Fibroblast of skin of scalp (primary cell): ENCODE results near the gene STIM2.

ENCODE experiments used
- DNase-seq: peaks from one replicate; pipeline ENCODE4 v3.0.0-alpha.2; 2013

The STIM2 gene

GRCh38 chr4:26837993-26838842 is 22.4 kb upstream of the STIM2 start:
- no peak for DNase-seq

GRCh38 chr4:26839016-26839415 is 21.6 kb upstream of the STIM2 start:
- DNase-seq, result no peak

- DNase-seq, result peak; percentile 55
Observed at GRCh38 chr4:26839534-26839951, 21.1 kb upstream of the STIM2 start.

- DNase-seq, result no peak
Observed at GRCh38 chr4:26840786-26841185, 19.9 kb upstream of the STIM2 start.

GRCh38 chr4:26842911-26843310 is 17.7 kb upstream of the STIM2 start:
- DNase-seq, result no peak

- DNase-seq, result no peak
Observed at GRCh38 chr4:26850528-26850927, 10.1 kb upstream of the STIM2 start.

- DNase-seq, result no peak
Observed at GRCh38 chr4:26851129-26851528, 9.5 kb upstream of the STIM2 start.

GRCh38 chr4:26854701-26855100 is 5.9 kb upstream of the STIM2 start:
- no peak for DNase-seq

- no peak for DNase-seq
Observed at GRCh38 chr4:26856906-26857277, 3.7 kb upstream of the STIM2 start.

GRCh38 chr4:26857278-26858034 is 3.2 kb upstream of the STIM2 start:
- DNase-seq, result peak; percentile 84

- no peak for DNase-seq
Observed at GRCh38 chr4:26858035-26858918, 2.4 kb upstream of the STIM2 start.

- no peak for DNase-seq
Observed at GRCh38 chr4:26858947-26859401, 1.7 kb upstream of the STIM2 start.

- no peak for DNase-seq
Observed at GRCh38 chr4:26859762-26860156, 882 bp upstream of the STIM2 start.

GRCh38 chr4:26860922-26861433 is 337 bp downstream of the STIM2 start:
- DNase-seq, result peak; percentile 64

- DNase-seq, result peak; percentile 65
Observed at GRCh38 chr4:26861434-26862186, 969 bp downstream of the STIM2 start.

GRCh38 chr4:26862381-26862915 is 1.8 kb downstream of the STIM2 start:
- DNase-seq, result no peak

GRCh38 chr4:26863512-26863911 is 2.9 kb downstream of the STIM2 start:
- no peak for DNase-seq

- no peak for DNase-seq
Observed at GRCh38 chr4:26864899-26865298, 4.3 kb downstream of the STIM2 start.

GRCh38 chr4:26866203-26866602 is 5.6 kb downstream of the STIM2 start:
- DNase-seq, result no peak

- no peak for DNase-seq
Observed at GRCh38 chr4:26866781-26867180, 6.1 kb downstream of the STIM2 start.

- DNase-seq, result no peak
Observed at GRCh38 chr4:26867914-26868684, 7.5 kb downstream of the STIM2 start.
